Caki2 (cell line): ENCODE results near the gene SORCS2. TPM values are rescaled to one million over a fixed set of nuclear protein-coding genes. Genes with fewer than 3 reads are reported as not detected.

Experiments
- DNase-seq: peaks from one replicate; pipeline ENCODE4 v3.0.0-alpha.2; 2015; ENCODE audit warnings: low read depth
- in situ Hi-C: cut with HindIII; loops from 2 replicates; pipeline ENCODE4 v1.10.0; 2016; ENCODE audit warnings: low sequenced_read_pairs, low pct_unique_long_range_greater_than_20kb, mixed read lengths
- total RNA-seq: library from RNA; depleted of rRNA; stranded (reverse); fragments of >200 nt; shearing (Covaris generic); gene quantifications from 2 replicates; pipeline ENCODE4 v1.2.3, GENCODE V29; 2014; ENCODE audit warnings: low replicate concordance

Gene SORCS2
- total RNA-seq, 1 experiment from 2014 or later: 1.4 TPM

DNA sequence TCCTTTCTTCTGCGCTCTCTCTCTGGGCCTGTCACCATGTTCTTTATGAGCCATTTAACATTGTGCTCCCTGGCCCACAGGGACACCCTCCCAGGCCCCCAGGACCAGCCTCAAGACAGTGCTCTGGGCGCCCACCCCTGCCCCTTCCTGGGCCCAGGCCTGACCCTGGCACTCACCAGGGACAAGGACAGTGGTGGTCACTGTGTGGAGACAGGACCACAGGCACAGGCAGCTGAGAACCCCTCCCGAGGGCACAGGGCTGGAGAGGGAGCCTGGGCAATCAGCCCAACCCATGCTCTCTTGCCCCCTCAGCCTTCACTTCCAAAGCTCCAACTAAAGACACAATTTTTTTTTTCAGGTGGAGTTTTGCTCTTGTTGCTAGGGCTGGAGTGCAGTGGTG is 460.6 kb downstream of the SORCS2 start:
- DNase-seq: no peak
- in situ Hi-C loops: no loop called here

GRCh38 chr4:7653510-7654369 is 461.4 kb downstream of the SORCS2 start:
- DNase-seq: no peak
- in situ Hi-C loops: no loop called here

DNA sequence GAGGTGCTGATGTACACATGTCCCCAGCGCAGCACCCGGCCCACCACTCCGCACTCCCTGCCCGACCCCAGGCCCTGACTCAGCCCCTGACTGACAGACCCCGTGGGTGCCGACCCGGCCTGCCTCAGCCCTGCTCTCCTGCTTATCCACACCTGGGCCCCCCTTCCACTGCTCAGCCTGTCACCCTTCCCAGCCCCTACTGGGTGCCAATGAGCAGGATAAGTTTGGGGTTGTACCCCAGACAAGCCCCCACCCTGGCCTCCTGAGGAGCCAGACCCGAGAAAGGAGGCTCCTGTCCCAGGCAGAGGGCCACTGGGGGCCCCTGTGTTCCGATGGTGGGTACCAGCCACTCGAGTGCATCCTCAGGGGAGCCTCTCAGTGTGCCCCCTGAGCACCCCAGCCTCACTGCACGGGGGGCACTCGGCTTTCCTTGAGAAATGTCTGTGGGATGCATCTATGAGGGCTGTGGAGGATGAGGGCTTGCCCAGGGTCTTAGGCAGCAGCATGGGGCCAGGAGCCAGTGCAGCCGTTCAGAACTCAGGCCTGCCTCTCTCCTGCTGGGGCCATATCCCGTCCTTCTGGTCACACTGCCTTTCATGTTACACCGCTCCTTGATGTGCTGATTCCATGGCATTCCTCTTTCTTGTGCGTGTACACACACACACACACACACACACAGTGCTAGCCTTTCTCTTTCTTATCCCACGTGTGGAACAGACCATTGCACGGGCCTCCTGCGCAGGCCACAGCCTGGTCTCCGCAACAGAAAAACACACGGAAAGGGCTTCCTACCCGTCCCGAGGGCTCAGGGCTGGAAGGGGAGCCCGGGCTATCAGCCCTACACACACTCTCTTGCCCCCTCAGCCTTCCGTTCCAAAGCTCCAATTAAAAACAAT is 462.5 kb downstream of the SORCS2 start:
- no peak for DNase-seq
- in situ Hi-C loops: no loop called here

GRCh38 chr4:7655511-7656243 is 463.3 kb downstream of the SORCS2 start:
- DNase-seq: no peak
- in situ Hi-C loops: no loop called here

DNA sequence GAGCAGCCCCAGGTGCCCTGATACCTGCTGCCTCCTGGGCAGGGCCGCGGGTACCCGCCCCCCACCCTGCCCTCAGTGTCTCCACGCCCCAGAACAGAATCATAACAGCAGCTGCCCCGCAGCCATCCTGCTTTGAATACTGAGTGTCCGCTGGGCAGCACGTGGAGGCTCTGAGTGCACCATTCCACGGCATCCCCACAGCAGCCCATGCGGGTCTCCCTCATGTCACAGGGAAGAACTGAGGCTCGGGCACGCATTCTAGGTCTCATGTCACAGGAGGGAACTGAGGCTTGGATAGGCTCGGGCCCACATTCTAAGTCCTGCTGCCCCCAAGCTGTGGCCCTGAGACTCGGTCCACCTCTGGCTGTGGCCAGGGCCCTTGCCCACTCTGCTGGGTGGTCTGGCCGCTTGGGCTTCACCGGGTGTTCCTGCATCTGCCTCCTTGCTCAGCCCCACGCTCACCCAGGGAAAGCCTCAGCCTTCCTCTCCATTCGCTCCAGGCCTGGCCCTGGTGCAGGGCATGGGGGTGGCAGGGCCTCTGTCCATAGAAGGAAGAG is 464.0 kb downstream of the SORCS2 start:
- in situ Hi-C loops: no loop called here
- no peak for DNase-seq

- no peak for DNase-seq
- in situ Hi-C loops: no loop called here
Observed at GRCh38 chr4:7657545-7658297, 465.4 kb downstream of the SORCS2 start.

- peak; percentile 30 for DNase-seq
- in situ Hi-C loops: no loop called here
Observed at GRCh38 chr4:7658341-7659204, 466.2 kb downstream of the SORCS2 start.

DNA sequence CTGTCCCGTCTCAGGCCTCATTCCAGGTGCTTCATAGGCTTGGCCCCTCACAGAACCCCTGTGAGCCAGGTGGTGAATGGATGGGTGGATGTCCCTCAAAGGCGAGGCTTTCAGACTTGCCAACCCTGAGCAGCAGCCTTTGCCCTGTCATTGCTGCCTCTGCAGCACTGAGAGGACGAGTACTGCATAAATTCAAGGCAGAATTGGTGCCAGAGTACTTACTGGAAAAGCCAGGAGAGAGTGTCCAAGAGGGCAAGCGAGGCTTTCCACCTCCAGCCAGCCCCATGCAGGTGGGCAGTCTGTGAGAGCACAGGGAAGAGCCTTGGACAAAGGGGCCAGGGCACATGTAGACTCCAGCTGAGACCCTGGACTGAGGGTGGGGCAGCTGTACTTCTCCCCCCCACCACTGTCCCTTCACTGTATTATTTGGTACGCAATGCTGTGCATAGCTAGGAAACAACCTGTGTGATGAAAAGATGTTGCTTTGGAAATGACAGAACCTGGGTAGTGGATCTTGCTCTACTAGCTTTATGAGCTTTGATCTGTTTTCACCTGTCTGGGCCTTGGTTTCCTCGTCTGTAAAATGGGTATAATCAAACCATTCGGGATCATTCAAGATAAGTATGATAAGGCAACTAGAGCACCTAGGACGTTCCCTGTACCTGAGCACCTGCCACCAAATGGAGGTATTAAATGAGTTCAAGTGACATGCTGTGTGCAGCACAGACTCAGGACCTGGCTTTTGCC is 467.3 kb downstream of the SORCS2 start:
- in situ Hi-C loops: no loop called here
- DNase-seq: no peak

- DNase-seq: no peak
- in situ Hi-C loops: no loop called here
Observed at GRCh38 chr4:7660176-7661039, 468.1 kb downstream of the SORCS2 start.

GRCh38 chr4:7661066-7661748 is 468.9 kb downstream of the SORCS2 start:
- no peak for DNase-seq
- in situ Hi-C loops: no loop called here

GRCh38 chr4:7661846-7662506 is 469.6 kb downstream of the SORCS2 start:
- in situ Hi-C loops: no loop called here
- DNase-seq: no peak

GRCh38 chr4:7662507-7662846 is 470.1 kb downstream of the SORCS2 start:
- no peak for DNase-seq
- in situ Hi-C loops: no loop called here

DNA sequence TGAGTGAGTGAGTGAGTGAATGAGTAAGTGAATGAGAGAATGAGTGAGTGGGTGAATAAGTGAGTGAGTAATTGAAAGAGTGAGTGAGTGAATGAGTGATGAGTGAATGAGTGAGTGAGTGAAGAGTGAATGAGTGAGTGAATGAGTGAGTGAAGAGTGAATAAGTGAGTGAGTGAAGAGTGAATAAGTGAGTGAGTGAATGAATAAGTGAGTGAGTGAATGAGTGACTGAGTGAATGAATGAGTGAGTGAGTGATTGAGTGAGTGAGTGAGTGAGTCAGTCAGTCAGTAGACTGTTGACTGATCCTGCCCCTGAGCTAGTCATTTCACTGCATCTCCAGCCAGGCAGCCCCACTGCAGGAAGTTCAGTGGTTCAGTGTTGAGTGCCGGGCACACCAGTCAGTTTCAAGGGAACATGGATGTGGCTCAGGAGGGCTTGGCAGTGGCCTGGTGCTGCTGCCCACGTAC is 470.8 kb downstream of the SORCS2 start:
- in situ Hi-C loops: no loop called here
- no peak for DNase-seq

- in situ Hi-C loops: no loop called here
Observed at GRCh38 chr4:7664106-7664505, 471.8 kb downstream of the SORCS2 start.

More at GRCh38 chr4:7664106-7664505, 471.8 kb downstream of the SORCS2 start:
- DNase-seq: no peak
